ENCODE measurements around the gene RALGDS.
"Not testable (repeated sequence)": the region's sequence is repeated elsewhere in the genome, so short reads cannot be mapped to it uniquely, and the experiment has no call there.

RALGDS gene

GRCh38 chr9:133121198-133121914 lies at the start of gene RALGDS:
TSS of gene RALGDS (minus strand) at chr9:133121240. CDS start at chr9:133121154, 86 bp downstream.
- peak; percentile 89 for DNase-seq (ENCODE audit: low read depth)

GRCh38 chr9:133170716-133171115 lies 49.7 kb upstream of the RALGDS start:
- no peak for DNase-seq (ENCODE audit: low read depth)

- DNase-seq (ENCODE audit: low read depth): not testable (repeated sequence)
Observed at GRCh38 chr9:133169687-133170086, 48.6 kb upstream of the RALGDS start.

GRCh38 chr9:133169102-133169501 lies 48.1 kb upstream of the RALGDS start:
- no peak for DNase-seq (ENCODE audit: low read depth)

- no peak for DNase-seq (ENCODE audit: low read depth)
Observed at GRCh38 chr9:133168432-133168831, 47.4 kb upstream of the RALGDS start.

GRCh38 chr9:133167769-133168168 lies 46.7 kb upstream of the RALGDS start:
- DNase-seq (ENCODE audit: low read depth): no peak

- DNase-seq (ENCODE audit: low read depth): no peak
Observed at GRCh38 chr9:133167096-133167730, 46.2 kb upstream of the RALGDS start.

GRCh38 chr9:133166392-133166791 lies 45.4 kb upstream of the RALGDS start:
- DNase-seq (ENCODE audit: low read depth): no peak

GRCh38 chr9:133165452-133165730 lies 44.4 kb upstream of the RALGDS start:
- DNase-seq (ENCODE audit: low read depth): no peak

GRCh38 chr9:133164191-133164590 lies 43.2 kb upstream of the RALGDS start:
- no peak for DNase-seq (ENCODE audit: low read depth)

GRCh38 chr9:133163504-133164172 lies 42.6 kb upstream of the RALGDS start, which contains the start of gene GBGT1:
TSS of gene GBGT1 (minus strand) at chr9:133163914. CDS start at chr9:133162412, 1,502 bp downstream.
- DNase-seq (ENCODE audit: low read depth): no peak

GRCh38 chr9:133162861-133163503 lies 41.9 kb upstream of the RALGDS start:
- no peak for DNase-seq (ENCODE audit: low read depth)

- no peak for DNase-seq (ENCODE audit: low read depth)
Observed at GRCh38 chr9:133161547-133161950, 40.5 kb upstream of the RALGDS start.

GRCh38 chr9:133160742-133161546 lies 39.9 kb upstream of the RALGDS start:
- DNase-seq (ENCODE audit: low read depth): no peak

GRCh38 chr9:133158695-133159094 lies 37.7 kb upstream of the RALGDS start:
- no peak for DNase-seq (ENCODE audit: low read depth)

- DNase-seq (ENCODE audit: low read depth): no peak
Observed at GRCh38 chr9:133155156-133155555, 34.1 kb upstream of the RALGDS start.

- DNase-seq (ENCODE audit: low read depth): no peak
Observed at GRCh38 chr9:133154097-133154989, 33.3 kb upstream of the RALGDS start.

- no peak for DNase-seq (ENCODE audit: low read depth)
Observed at GRCh38 chr9:133153227-133154096, 32.4 kb upstream of the RALGDS start.

GRCh38 chr9:133151601-133152525 lies 30.8 kb upstream of the RALGDS start:
- no peak for DNase-seq (ENCODE audit: low read depth)

All from activated T-helper 9 cell treated with anti-CD3 and anti-CD28 coated beads, Interleukin-2, amount 50 U/mL, for 16 hours (primary cell).